Measurements from ENCODE around the gene HS3ST2.

GRCh38 chr16:22813948-22814710 is at the start of gene HS3ST2:
- TF ChIP-seq EZH2phosphoT487 (conservative IDR thresholded peaks at IDR 0.05; ENCODE audit: low read length) = no peak
- TF ChIP-seq, protein P1, sequence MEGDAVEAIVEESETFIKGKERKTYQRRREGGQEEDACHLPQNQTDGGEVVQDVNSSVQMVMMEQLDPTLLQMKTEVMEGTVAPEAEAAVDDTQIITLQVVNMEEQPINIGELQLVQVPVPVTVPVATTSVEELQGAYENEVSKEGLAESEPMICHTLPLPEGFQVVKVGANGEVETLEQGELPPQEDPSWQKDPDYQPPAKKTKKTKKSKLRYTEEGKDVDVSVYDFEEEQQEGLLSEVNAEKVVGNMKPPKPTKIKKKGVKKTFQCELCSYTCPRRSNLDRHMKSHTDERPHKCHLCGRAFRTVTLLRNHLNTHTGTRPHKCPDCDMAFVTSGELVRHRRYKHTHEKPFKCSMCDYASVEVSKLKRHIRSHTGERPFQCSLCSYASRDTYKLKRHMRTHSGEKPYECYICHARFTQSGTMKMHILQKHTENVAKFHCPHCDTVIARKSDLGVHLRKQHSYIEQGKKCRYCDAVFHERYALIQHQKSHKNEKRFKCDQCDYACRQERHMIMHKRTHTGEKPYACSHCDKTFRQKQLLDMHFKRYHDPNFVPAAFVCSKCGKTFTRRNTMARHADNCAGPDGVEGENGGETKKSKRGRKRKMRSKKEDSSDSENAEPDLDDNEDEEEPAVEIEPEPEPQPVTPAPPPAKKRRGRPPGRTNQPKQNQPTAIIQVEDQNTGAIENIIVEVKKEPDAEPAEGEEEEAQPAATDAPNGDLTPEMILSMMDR (IDR thresholded peaks at IDR 0.05; ENCODE audit: insufficient read depth, low read length, poor library complexity, severe bottlenecking) = no peak
